ENCODE results near the gene SMAD6.

SMAD6 gene

DNA sequence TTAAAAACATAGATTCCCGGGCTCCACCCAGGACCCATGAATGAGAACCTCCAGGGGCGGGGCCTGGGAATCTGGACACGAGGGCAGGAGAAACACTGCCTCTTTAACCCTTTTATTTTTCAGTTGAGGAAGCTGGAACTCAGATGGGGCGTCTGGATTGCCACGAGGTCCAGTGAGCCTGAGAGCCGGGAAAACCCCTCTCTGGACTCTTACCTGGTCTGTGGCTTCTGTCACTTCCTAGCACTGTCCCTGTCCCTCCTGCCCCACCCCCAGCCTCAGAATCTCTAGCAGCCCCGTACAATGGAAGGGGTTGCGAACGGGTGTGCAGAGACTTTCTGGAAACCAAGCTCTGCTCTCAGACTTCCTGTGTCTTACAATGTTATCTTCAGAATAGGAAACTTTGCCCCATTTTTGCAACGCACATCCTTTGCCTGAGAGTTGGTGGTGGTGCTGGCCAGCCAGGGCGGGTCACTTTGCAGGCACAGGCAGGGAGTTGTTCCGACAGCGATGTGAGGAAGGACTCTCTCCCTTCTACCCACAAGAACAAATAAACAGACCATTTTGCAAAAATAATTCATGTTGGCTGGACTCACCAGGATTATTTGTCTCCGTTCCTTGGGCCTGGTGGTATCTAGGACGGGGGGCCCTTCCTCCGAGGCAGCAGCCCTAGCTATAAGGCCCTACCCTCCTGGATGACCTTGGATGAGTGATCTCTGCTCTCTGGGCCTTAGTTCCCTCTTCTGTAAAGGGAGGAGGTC, 59.1 kb downstream of the SMAD6 start:
- no peak for DNase-seq

- no peak for DNase-seq
These were observed 59.9 kb downstream of the SMAD6 start for GRCh38 chr15:66761726-66762595.

DNA sequence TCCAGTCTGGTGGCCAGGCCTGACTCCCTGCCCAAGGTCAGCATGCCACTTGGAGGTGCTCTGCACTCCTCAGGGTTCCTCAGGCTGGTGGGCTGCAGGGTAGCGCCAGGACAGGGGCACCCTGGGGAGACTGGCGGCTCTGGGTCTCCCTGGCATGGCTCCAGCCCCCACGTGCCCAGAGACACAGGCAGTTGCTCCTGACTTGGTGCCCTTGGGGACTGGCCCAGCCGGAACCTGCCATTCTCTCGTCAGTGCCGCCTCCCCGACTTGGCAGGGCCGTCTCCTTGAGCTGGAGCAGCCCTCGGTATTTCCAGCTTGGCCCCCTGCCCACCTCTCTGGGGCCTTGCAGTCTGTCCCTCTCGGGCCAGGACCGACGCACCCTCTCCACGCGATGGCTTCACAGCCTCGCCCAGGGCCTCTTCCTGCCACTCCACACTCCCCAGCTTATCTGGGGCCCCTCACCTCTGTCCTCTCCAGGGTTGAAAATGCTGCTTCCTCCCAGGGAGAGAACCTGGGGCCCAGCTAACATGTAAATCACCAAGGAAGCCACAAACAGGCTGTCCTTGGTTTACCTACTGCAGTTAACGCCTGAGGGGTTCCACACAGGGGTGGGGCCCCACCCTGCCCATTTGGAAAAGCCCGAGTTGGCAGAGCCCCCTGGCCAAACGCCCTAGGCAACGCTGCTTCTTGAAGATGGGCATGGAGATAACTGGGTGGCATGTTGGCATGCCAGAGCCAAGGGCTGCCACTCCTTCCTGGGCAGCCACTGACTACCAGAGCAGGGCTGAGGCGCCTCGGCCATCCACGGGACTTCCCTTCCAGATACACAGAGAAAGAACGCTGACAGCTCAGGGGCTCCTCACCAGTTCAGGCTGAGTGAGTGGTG, 61.4 kb downstream of the SMAD6 start:
- DNase-seq, result no peak

DNA sequence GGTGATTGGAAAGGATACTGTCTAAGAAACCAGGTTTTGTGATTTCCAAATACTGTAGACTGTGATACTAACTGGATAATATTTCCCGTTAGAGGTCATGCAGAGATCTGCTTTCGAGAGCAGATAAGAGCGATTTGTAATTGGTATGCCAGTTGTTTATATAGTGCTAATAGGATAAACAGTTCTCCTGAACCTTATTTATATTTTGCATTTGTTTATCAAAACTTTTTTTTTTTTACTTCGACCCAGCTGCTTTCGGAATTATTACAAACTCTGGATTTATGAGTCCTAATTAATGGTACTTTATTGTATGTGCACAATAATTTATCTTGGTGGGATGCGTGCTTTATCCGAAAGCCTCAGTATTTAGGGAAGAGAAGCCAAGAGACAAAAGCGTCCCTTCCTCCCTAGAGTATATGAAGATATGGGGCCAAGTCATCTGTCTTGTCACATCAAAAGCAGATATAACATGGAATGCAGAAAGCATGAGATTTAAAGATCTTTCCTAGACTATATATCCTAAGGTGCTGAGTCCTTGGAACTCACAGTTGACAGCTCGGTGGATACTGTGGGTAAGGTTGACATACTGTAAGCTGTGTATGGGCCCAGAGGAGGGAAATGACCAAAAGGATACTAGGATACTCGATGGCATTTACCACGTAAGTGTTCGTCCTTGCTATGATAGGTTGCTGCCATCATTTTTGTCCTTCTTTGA, 62.2 kb downstream of the SMAD6 start:
- DNase-seq, result no peak

- peak; percentile 69 for DNase-seq
These were observed 63.6 kb downstream of the SMAD6 start for GRCh38 chr15:66765478-66766281.

- no peak for DNase-seq
These were observed 64.5 kb downstream of the SMAD6 start for GRCh38 chr15:66766282-66767230.

GRCh38 chr15:66767240-66767659, 65.2 kb downstream of the SMAD6 start:
- no peak for DNase-seq

GRCh38 chr15:66768987-66769386, 67.0 kb downstream of the SMAD6 start:
- DNase-seq, result no peak

DNA sequence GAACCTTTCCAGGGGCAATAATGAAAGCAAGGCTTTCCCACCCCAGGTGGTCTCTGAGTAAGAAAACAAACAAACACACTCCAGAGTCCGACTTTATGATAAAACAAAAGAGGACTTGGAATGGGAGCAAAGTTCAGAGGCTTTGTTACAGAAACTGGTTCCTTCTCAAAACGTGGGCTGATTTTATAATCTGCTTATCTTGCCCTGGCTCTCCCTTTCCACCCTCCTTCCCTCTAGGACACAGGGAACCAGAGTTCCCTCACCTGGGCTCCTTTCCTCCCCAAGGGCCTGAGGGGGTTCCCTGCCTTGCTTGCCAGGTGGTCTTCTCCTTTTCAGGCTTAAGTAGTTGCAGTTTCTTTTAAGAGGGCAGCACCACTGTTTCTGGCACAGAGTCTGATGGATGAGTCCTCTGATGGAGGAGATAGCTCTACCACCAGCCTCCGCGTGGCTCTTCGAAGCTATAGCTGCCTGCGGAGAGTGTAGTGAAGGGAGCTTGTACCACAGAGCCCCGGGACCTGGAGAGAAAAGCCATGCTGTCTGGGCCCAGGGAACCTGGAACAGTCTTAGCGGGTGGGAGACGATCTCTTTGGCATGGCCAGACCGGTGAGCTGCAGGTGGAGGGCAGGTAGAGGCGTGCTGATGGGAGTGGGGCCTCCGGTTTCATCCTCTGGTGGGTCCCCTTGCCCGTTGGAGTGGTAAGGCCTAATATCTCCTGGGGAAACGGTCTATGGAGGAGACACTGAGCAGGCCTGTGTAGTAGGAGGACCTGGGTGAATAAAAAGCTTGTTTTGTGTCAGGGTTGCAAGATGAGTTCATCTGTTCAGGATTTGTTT, 68.7 kb downstream of the SMAD6 start:
- DNase-seq, result no peak

- no peak for DNase-seq
These were observed 69.3 kb downstream of the SMAD6 start for GRCh38 chr15:66771351-66771650.

GRCh38 chr15:66772604-66773128, 70.6 kb downstream of the SMAD6 start:
- DNase-seq, result no peak

- DNase-seq, result no peak
These were observed 71.3 kb downstream of the SMAD6 start for GRCh38 chr15:66773129-66773873.

GRCh38 chr15:66774001-66774814, 72.2 kb downstream of the SMAD6 start:
- peak; percentile 39 for DNase-seq

GRCh38 chr15:66775127-66776105, 73.4 kb downstream of the SMAD6 start:
- DNase-seq, result no peak

GRCh38 chr15:66777054-66777453, 75.0 kb downstream of the SMAD6 start:
- DNase-seq, result no peak

GRCh38 chr15:66777596-66778313, 75.7 kb downstream of the SMAD6 start:
- no peak for DNase-seq

Data from MV-4-11 (cell line).